A673 (cell line): ENCODE measurements around the gene TCERG1L.

Source experiments
- EZH2 ChIP-seq: fragments of 200-600 bp; sonication (generic); IDR thresholded peaks from 2 replicates; pipeline ENCODE4 v1.6.1; 2017; ENCODE audit warnings: borderline replicate concordance, low read depth, mild to moderate bottlenecking, mixed read lengths, antibody characterized with exemption, low read length; ENCODE audit not compliant: poor library complexity, severe bottlenecking
- TF ChIP-seq, protein P1 (sequence below): fragments of 300-800, 200-600 bp; sonication (generic); conservative IDR thresholded peaks from 2 replicates; pipeline ENCODE4 v1.5.1; 2017; ENCODE audit warnings: low read depth, mild to moderate bottlenecking, antibody characterized with exemption, low read length, moderate library complexity, mixed read lengths

GRCh38 chr10:131077724-131078123, 233.8 kb downstream of the TCERG1L start:
- TF ChIP-seq, protein P1, sequence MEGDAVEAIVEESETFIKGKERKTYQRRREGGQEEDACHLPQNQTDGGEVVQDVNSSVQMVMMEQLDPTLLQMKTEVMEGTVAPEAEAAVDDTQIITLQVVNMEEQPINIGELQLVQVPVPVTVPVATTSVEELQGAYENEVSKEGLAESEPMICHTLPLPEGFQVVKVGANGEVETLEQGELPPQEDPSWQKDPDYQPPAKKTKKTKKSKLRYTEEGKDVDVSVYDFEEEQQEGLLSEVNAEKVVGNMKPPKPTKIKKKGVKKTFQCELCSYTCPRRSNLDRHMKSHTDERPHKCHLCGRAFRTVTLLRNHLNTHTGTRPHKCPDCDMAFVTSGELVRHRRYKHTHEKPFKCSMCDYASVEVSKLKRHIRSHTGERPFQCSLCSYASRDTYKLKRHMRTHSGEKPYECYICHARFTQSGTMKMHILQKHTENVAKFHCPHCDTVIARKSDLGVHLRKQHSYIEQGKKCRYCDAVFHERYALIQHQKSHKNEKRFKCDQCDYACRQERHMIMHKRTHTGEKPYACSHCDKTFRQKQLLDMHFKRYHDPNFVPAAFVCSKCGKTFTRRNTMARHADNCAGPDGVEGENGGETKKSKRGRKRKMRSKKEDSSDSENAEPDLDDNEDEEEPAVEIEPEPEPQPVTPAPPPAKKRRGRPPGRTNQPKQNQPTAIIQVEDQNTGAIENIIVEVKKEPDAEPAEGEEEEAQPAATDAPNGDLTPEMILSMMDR, result no peak
- TF ChIP-seq EZH2, result no peak
